Immature natural killer cell (primary cell): ENCODE data around the gene ZNF595. TPM values are rescaled to one million over a fixed set of nuclear protein-coding genes. Genes with fewer than 3 reads are reported as not detected.
"Not testable (repeated sequence)": the region's sequence is repeated elsewhere in the genome, so short reads cannot be mapped to it uniquely, and the experiment has no call there.

ENCODE experiments used
- DNase-seq, 3 donors: peaks; one replicate each; pipeline ENCODE4 v3.0.0; 2022; ENCODE audit warnings: mixed read lengths in 1 of 3
- H3K27ac Mint-ChIP-seq, 6 donors: one replicate each; pipeline ENCODE4 v1.8.0; 2020; ENCODE audit warnings: mixed read lengths in 6 of 6, mild to moderate bottlenecking in 5 of 6, inconsistent platforms in 4 of 6, moderate library complexity in 3 of 6
- H3K27me3 Mint-ChIP-seq, 3 donors: one replicate each; pipeline ENCODE4 v1.8.0; 2020 to 2021; ENCODE audit warnings: low read depth in 3 of 3, mild to moderate bottlenecking in 3 of 3, mixed read lengths in 3 of 3, moderate library complexity in 3 of 3, inconsistent platforms in 1 of 3
- H3K36me3 Mint-ChIP-seq, 3 donors: one replicate each; pipeline ENCODE4 v1.8.0; 2020; ENCODE audit warnings: mixed read lengths in 3 of 3, inconsistent platforms in 2 of 3, mild to moderate bottlenecking in 2 of 3
- H3K4me1 Mint-ChIP-seq, 2 donors: one replicate each; pipeline ENCODE4 v1.8.0; 2020; ENCODE audit warnings: inconsistent platforms in 2 of 2, mild to moderate bottlenecking in 2 of 2, mixed read lengths in 2 of 2, moderate library complexity in 1 of 2
- H3K4me3 Mint-ChIP-seq, 5 donors: one replicate each; pipeline ENCODE4 v1.8.0; 2020; ENCODE audit warnings: mild to moderate bottlenecking in 5 of 5, mixed read lengths in 5 of 5, inconsistent platforms in 3 of 5, moderate library complexity in 3 of 5
- H3K9me3 Mint-ChIP-seq, 6 donors: one replicate each; pipeline ENCODE4 v1.8.0; 2020; ENCODE audit warnings: mild to moderate bottlenecking in 6 of 6, mixed read lengths in 6 of 6, inconsistent platforms in 4 of 6, moderate library complexity in 3 of 6
- polyA plus RNA-seq, 3 donors: library from polyadenylated mRNA; unstranded; fragments of 300-500 nt; fragmentation: Illumina TruSeq; gene quantifications; one replicate each; pipeline ENCODE4 v1.2.3, GENCODE V29; 2021

Gene ZNF595
- polyA plus RNA-seq, 3 donors from 2014 or later, result 29.3 to 54.4 (median 39.4) TPM

GRCh38 chr4:113732-114131 is 60.6 kb downstream of the ZNF595 start:
- Mint-ChIP-seq H3K9me3 (peaks cover 5 to 23% (median 11%) of the 10 kb centered on the region in 6 donors), H3K4me3 (no peak overlapping the region), H3K27me3 (peaks cover under 1 to 19% (median 4%) of the 10 kb centered on the region in 3 donors), H3K4me1 (peaks cover 17 to 38% of the 10 kb centered on the region in 2 donors), H3K27ac (peak overlapping the region in 2 of 6 donors; percentile 4 to 74), H3K36me3 (peaks cover 5 to 22% (median 16%) of the 10 kb centered on the region in 3 donors)
- DNase-seq, result no peak

- Mint-ChIP-seq H3K36me3 (peaks cover under 1 to 18% (median 14%) of the 10 kb centered on the region in 3 donors), H3K27me3 (peaks cover 0 to 15% (median 4%) of the 10 kb centered on the region in 3 donors), H3K27ac (peak overlapping the region in 3 of 6 donors; percentile 4 to 23 (median 8)), H3K4me3 (no peak overlapping the region), H3K9me3 (peaks cover 3 to 23% (median 12%) of the 10 kb centered on the region in 6 donors), H3K4me1 (peaks cover 20 to 42% of the 10 kb centered on the region in 2 donors)
- DNase-seq, result no peak
Observed at GRCh38 chr4:114149-114548, 61.0 kb downstream of the ZNF595 start.

- no peak for DNase-seq
- H3K4me3 Mint-ChIP-seq, result peak overlapping the region in 1 of 5 donors; percentile 6
- H3K9me3 Mint-ChIP-seq, result peaks cover 9 to 30% (median 19%) of the 10 kb centered on the region in 6 donors
- peaks cover 42 to 62% of the 10 kb centered on the region in 2 donors for H3K4me1 Mint-ChIP-seq
- peaks cover 3 to 11% (median 7%) of the 10 kb centered on the region in 3 donors for H3K27me3 Mint-ChIP-seq
- H3K36me3 Mint-ChIP-seq, result peaks cover 6 to 11% (median 7%) of the 10 kb centered on the region in 3 donors
- peak overlapping the region in 1 of 6 donors; percentile 57 for H3K27ac Mint-ChIP-seq
Observed at GRCh38 chr4:116499-116898, 63.4 kb downstream of the ZNF595 start.

- peaks cover 9 to 19% (median 13%) of the 10 kb centered on the region in 3 donors for H3K36me3 Mint-ChIP-seq
- peaks cover 6 to 26% (median 15%) of the 10 kb centered on the region in 3 donors for H3K27me3 Mint-ChIP-seq
- peak overlapping the region; percentile 85 to 92 (median 88) for H3K4me3 Mint-ChIP-seq
- H3K4me1 Mint-ChIP-seq, result peaks cover 59 to 79% of the 10 kb centered on the region in 2 donors
- peak overlapping the region; percentile 96 to 100 (median 100) for H3K27ac Mint-ChIP-seq
- H3K9me3 Mint-ChIP-seq, result peaks cover 11 to 55% (median 28%) of the 10 kb centered on the region in 6 donors
- DNase-seq, result peak in 1 of 3 donors; percentile 10
Observed at GRCh38 chr4:120616-121015, 67.5 kb downstream of the ZNF595 start.

- DNase-seq, result peak; percentile 87 to 88 (median 87)
- H3K27ac Mint-ChIP-seq, result peak overlapping the region; percentile 96 to 100 (median 100)
- peaks cover 10 to 26% (median 15%) of the 10 kb centered on the region in 3 donors for H3K27me3 Mint-ChIP-seq
- peaks cover 11 to 61% (median 27%) of the 10 kb centered on the region in 6 donors for H3K9me3 Mint-ChIP-seq
- peaks cover 10 to 23% (median 18%) of the 10 kb centered on the region in 3 donors for H3K36me3 Mint-ChIP-seq
- peak overlapping the region; percentile 85 to 92 (median 88) for H3K4me3 Mint-ChIP-seq
- peaks cover 66 to 82% of the 10 kb centered on the region in 2 donors for H3K4me1 Mint-ChIP-seq
Observed at GRCh38 chr4:121408-122084, 68.4 kb downstream of the ZNF595 start.

GRCh38 chr4:123922-124274 is 70.8 kb downstream of the ZNF595 start:
- not testable (repeated sequence) for DNase-seq
- Mint-ChIP-seq H3K4me3 (peak overlapping the region; percentile 95 to 100 (median 99)), H3K27ac (peak overlapping the region; percentile 91 to 99 (median 96)), H3K36me3 (peaks cover 6 to 44% (median 29%) of the 10 kb centered on the region in 3 donors), H3K4me1 (peaks cover 65 to 89% of the 10 kb centered on the region in 2 donors), H3K9me3 (peaks cover 11 to 61% (median 25%) of the 10 kb centered on the region in 6 donors), H3K27me3 (peaks cover 10 to 26% (median 15%) of the 10 kb centered on the region in 3 donors)

DNA sequence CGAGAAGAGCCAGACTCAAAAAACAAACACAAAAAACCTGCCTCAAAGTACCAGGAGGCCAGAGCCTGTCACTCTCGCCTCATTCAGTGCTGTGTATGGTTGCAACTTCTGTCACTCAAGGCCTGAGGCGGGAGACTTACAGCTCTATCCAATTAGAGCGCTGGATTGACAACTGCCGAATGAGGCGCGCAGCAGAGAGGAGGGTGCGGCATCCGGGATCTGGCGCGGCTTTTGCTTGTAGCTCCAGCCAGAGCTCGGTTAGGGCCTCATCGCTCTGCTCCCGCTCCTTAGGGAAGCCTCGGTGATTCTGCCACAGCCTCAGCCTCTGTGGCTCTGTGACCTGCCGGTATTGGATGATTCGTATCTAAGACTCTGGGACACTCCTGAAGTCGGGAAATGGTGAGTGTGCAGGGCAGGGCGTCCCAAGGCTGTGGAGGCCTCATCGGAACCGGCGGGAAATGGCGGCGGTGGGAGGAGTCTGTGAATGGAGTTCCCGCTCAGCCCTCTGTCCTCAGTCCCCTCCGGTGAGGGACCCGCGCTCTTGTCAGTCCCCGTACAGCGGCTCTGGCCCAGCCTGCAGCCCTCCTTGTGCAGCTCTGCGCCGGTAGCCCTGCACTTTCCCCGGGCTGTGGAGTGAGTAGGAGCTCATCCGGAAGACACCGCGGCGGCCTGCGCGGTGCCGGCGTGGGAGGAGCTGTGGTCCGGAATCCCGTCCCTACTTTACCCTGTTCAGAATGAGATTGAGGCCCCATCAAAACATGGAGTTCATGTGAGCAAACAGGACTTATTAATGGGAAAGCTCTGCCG is 71.4 kb downstream of the ZNF595 start, which contains the start of gene ZNF718:
TSS of gene ZNF718 (plus strand) at position 227 of the 807 bp plus-strand sequence. CDS start at position 397, 170 bp downstream.
- H3K36me3 Mint-ChIP-seq, result peaks cover 6 to 49% (median 34%) of the 10 kb centered on the region in 3 donors
- H3K27ac Mint-ChIP-seq, result peak within 1 kb of the TSS; percentile 91 to 99 (median 96)
- DNase-seq, result peak; percentile 85 to 90 (median 89)
- H3K4me3 Mint-ChIP-seq, result peak within 1 kb of the TSS; percentile 95 to 100 (median 99)
- H3K27me3 Mint-ChIP-seq, result peaks cover 10 to 22% (median 15%) of the 10 kb centered on the region in 3 donors
- H3K9me3 Mint-ChIP-seq, result peaks cover 11 to 60% (median 21%) of the 10 kb centered on the region in 6 donors
- peaks cover 62 to 89% of the 10 kb centered on the region in 2 donors for H3K4me1 Mint-ChIP-seq

DNA sequence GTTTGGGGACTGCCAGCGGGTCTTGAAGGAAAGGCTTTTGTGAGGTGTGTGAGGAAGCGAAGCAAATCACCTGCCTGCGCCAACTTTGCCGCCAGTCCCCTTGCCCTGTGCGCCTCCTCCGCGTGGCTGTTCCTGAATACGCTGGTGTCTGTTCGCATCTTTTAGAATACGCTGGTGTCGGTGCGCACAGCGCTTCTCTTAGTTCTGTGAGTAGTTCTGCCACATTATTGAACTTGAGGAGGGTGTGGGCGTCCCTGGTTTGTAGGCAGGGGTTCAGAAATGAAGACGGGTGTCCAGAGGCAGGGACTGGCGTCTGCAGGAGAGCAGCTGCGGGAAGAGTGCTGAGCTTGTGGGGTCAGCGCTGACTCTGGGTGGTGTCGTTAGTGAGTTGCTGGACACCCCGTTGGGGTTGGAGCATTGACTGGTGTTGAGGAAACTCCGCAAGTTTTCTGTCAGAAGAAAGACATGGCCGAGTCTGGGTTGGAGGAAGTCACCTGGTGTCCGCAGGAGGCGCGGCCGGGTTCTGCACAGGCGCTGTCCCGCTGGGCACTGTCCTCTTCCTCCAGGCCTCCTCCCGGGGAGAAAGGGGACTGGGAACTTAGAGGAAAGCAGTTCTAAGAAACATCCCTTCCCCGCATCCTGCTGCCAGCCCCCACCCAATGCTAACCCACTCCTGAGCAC is 72.1 kb downstream of the ZNF595 start:
- Mint-ChIP-seq H3K9me3 (peaks cover 8 to 67% (median 20%) of the 10 kb centered on the region in 6 donors), H3K36me3 (peaks cover 6 to 57% (median 41%) of the 10 kb centered on the region in 3 donors)
- peak in 2 of 3 donors; percentile 12 to 23 for DNase-seq

GRCh38 chr4:125833-126232 is 72.7 kb downstream of the ZNF595 start:
- Mint-ChIP-seq H3K4me1 (peaks cover 52 to 87% of the 10 kb centered on the region in 2 donors), H3K9me3 (peaks cover 8 to 66% (median 20%) of the 10 kb centered on the region in 6 donors), H3K36me3 (peaks cover 6 to 57% (median 41%) of the 10 kb centered on the region in 3 donors), H3K27ac (peak overlapping the region; percentile 76 to 99 (median 96)), H3K4me3 (peak overlapping the region; percentile 95 to 100 (median 99)), H3K27me3 (peaks cover 10 to 21% (median 15%) of the 10 kb centered on the region in 3 donors)
- DNase-seq, result no peak

More for the DNA sequence above, 72.1 kb downstream of the ZNF595 start:
- Mint-ChIP-seq H3K27ac (peak overlapping the region; percentile 91 to 99 (median 96)), H3K4me3 (peak overlapping the region; percentile 95 to 100 (median 99)), H3K27me3 (peaks cover 10 to 21% (median 15%) of the 10 kb centered on the region in 3 donors), H3K4me1 (peaks cover 58 to 92% of the 10 kb centered on the region in 2 donors)

DNA sequence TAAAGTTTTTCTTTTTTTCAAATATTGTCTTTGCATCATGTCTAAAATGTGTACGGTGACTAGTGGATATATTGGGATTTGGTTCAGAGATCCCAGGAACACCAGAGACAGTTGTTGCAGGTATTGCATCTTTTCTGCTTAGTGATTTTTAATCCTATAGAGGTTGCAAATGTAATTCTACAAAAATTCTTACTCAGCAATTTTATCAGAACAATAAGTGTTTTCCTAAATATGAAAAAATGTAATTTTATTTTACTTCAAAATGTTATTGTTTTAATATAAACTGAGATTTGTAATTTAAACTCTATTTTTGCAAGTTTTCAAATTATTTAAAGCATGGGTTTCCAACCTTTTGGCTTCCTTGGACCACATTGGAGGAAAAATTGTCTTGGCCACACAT is 79.4 kb downstream of the ZNF595 start:
- Mint-ChIP-seq H3K27me3 (no peaks in the 10 kb centered on the region), H3K4me1 (peaks cover 29 to 59% of the 10 kb centered on the region in 2 donors), H3K9me3 (peaks cover 0 to 44% (median 5%) of the 10 kb centered on the region in 6 donors), H3K27ac (peak overlapping the region in 1 of 6 donors; percentile 23), H3K4me3 (no peak overlapping the region), H3K36me3 (peaks cover 29 to 73% (median 45%) of the 10 kb centered on the region in 3 donors)
- no peak for DNase-seq
